Transverse colon (tissue), 4 donors: ENCODE data around the gene ALDH3A2. TPM values are rescaled to one million over a fixed set of nuclear protein-coding genes. Genes with fewer than 3 reads are reported as not detected.

Experiments
- DNase-seq: peaks from one replicate; pipeline ENCODE4 v3.0.0-alpha.2; 2019
- H3K27ac ChIP-seq, 4 donors: fragments of 200-600 bp; sonication (generic); 2 replicates each; pipeline ENCODE4 v1.5.1; 2016 to 2018; ENCODE audit warnings: inconsistent platforms in 4 of 4
- H3K27me3 ChIP-seq: fragments of 200-600 bp; sonication (generic); 2 replicates; pipeline ENCODE4 v1.5.1; 2017; ENCODE audit warnings: inconsistent platforms
- H3K36me3 ChIP-seq, 4 donors: fragments of 200-600 bp; sonication (generic); 2 replicates each; pipeline ENCODE4 v1.5.1; 2017 to 2019; ENCODE audit warnings: inconsistent platforms in 4 of 4
- H3K4me1 ChIP-seq, 4 donors: fragments of 200-600 bp; sonication (generic); 2 replicates each; pipeline ENCODE4 v1.5.1; 2017 to 2020; ENCODE audit warnings: inconsistent platforms in 4 of 4
- H3K4me3 ChIP-seq, 4 donors: fragments of 200-600 bp; sonication (generic); 1 replicate in 1 of 4; 2 replicates in 3 of 4; pipeline versions ENCODE4 v1.5.1 to v1.6.1; 2017 to 2019; ENCODE audit warnings: inconsistent platforms in 4 of 4
- H3K9me3 ChIP-seq, 2 donors: fragments of 200-600 bp; sonication (generic); 2 replicates each; pipeline ENCODE4 v1.5.1; 2017 to 2019; ENCODE audit warnings: inconsistent platforms in 2 of 2
- EP300 ChIP-seq: sonication (generic); formaldehyde crosslinking; IDR thresholded peaks from one replicate; pipeline ENCODE4 v1.6.1; 2017; ENCODE audit warnings: antibody characterized with exemption, low read depth
- POLR2A ChIP-seq: fragments of 450-650 bp; IDR thresholded peaks from one replicate; pipeline ENCODE4 v1.6.1; 2016; ENCODE audit warnings: antibody characterized with exemption, mild to moderate bottlenecking, moderate library complexity
- POLR2AphosphoS5 ChIP-seq, 3 donors: sonication (generic); formaldehyde crosslinking; IDR thresholded peaks; one replicate each; pipeline ENCODE4 v1.6.1; 2016; ENCODE audit warnings: antibody characterized with exemption in 3 of 3
- WGBS, 2 donors: methylation state at CpG; one replicate each; pipeline ENCODE4 v1.1.5; 2018; ENCODE audit warnings: low coverage in 1 of 2; 5-methylcytosine and 5-hydroxymethylcytosine counted together
- in situ Hi-C, 4 donors: fragments of 200-750 bp; cut with MboI; loops; one replicate each; pipeline versions ENCODE4 v1.15.0 to v1.15.1; 2017; ENCODE audit warnings: low sequenced_read_pairs in 3 of 4, low pct_ligation_motif_present in 1 of 4, low pct_unique_long_range_greater_than_20kb in 1 of 4
- intact Hi-C: fragments of 100-400 bp; cut with DNase I; formaldehyde crosslinking; loops from one replicate; pipeline ENCODE4 v1.15.1; 2023; ENCODE audit warnings: low total_unique reads
- total RNA-seq, 4 donors: library from RNA; depleted of rRNA; stranded (reverse); fragments of >200 nt; gene quantifications; one replicate each; pipeline ENCODE4 v1.1.0, GENCODE V29; 2016
- TF ChIP-seq, protein P1 (sequence below), 5 experiments: fragments of 200-600 bp in 3 of 5; fragments of 450-650 bp in 2 of 5; sonication (generic) in 3 of 5; IDR thresholded peaks; 1 replicate in 2 of 5; 2 replicates in 3 of 5; pipeline ENCODE4 v1.5.1; 2016 to 2017; ENCODE audit warnings: antibody characterized with exemption in 5 of 5, inconsistent platforms in 3 of 5, mild to moderate bottlenecking in 2 of 5, moderate library complexity in 1 of 5

ALDH3A2 gene
- total RNA-seq, 4 donors from 2014 or later: 44.5 to 199 (median 119) TPM

DNA sequence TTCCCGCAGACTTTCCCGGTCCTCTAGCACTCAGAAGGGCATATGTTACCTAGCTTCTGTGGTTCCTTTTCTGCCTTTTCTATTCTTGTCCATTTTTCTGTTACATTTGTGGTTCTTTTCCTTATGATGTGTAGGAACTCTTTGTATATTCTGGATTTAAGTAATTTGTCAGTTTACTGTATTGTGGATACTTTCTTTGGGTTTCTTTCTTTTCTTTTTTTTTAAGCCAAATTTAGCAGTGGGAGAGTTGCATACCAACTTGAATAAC is 657 bp downstream of the ALDH3A2 start:
- Histone ChIP-seq H3K4me1 (peaks cover 14 to 62% (median 48%) of the 10 kb centered on the region in 4 donors), H3K4me3 (peak overlapping the region; percentile 49 to 88 (median 79)), H3K27ac (peak overlapping the region; percentile 90 to 98 (median 96)), H3K27me3 (no peaks in the 10 kb centered on the region), H3K36me3 (peaks cover 0 to 9% (median 3%) of the 10 kb centered on the region in 4 donors), H3K9me3 (no peaks in the 10 kb centered on the region)
- DNase-seq: no peak
- no peak for TF ChIP-seq EP300
- TF ChIP-seq POLR2AphosphoS5 (IDR thresholded peaks at IDR 0.05): no peak
- no peak for TF ChIP-seq POLR2A
- TF ChIP-seq, protein P1, sequence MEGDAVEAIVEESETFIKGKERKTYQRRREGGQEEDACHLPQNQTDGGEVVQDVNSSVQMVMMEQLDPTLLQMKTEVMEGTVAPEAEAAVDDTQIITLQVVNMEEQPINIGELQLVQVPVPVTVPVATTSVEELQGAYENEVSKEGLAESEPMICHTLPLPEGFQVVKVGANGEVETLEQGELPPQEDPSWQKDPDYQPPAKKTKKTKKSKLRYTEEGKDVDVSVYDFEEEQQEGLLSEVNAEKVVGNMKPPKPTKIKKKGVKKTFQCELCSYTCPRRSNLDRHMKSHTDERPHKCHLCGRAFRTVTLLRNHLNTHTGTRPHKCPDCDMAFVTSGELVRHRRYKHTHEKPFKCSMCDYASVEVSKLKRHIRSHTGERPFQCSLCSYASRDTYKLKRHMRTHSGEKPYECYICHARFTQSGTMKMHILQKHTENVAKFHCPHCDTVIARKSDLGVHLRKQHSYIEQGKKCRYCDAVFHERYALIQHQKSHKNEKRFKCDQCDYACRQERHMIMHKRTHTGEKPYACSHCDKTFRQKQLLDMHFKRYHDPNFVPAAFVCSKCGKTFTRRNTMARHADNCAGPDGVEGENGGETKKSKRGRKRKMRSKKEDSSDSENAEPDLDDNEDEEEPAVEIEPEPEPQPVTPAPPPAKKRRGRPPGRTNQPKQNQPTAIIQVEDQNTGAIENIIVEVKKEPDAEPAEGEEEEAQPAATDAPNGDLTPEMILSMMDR (IDR thresholded peaks at IDR 0.05): no peak
- intact Hi-C loops: loop anchor here (5.0 to 10.0 kb wide), 3 partner anchors 78 to 134 kb away; partner anchors contain the start of gene ALDH3A1
- 0% methylated on average over 2 of the region's 2 CpGs for WGBS, 2 donors
- in situ Hi-C loops: loop anchor here in 2 of 4 donors (10.0 to 25.0 kb wide), 3 partner anchors 134 to 287 kb away; partner anchors contain the start of gene B9D1 (in 1 of the 2)

DNA sequence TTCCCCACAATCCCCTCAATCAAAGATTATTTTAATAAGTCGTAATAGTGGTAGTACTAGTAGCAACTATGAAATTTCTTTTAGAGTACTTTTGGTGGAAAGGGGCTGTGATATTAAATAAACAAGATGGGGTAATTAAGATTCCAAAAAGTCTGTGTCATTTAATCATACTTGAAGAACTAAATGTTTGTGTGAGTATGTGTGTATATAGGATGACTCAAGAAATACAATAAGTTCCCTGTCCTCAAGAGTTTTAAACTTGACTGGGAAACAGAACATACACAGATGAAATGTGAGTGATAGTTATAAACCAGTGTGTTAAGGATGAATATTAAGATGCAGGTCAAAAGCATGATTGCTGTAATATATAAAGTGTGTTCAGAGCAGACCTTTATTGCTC is 2.3 kb downstream of the ALDH3A2 start:
- H3K4me1 ChIP-seq: peaks cover 8 to 55% (median 48%) of the 10 kb centered on the region in 4 donors
- in situ Hi-C loops: loop anchor here in 2 of 4 donors (25.0 kb wide), 1 partner anchor 111 kb away; no protein-coding TSS in a partner anchor

DNA sequence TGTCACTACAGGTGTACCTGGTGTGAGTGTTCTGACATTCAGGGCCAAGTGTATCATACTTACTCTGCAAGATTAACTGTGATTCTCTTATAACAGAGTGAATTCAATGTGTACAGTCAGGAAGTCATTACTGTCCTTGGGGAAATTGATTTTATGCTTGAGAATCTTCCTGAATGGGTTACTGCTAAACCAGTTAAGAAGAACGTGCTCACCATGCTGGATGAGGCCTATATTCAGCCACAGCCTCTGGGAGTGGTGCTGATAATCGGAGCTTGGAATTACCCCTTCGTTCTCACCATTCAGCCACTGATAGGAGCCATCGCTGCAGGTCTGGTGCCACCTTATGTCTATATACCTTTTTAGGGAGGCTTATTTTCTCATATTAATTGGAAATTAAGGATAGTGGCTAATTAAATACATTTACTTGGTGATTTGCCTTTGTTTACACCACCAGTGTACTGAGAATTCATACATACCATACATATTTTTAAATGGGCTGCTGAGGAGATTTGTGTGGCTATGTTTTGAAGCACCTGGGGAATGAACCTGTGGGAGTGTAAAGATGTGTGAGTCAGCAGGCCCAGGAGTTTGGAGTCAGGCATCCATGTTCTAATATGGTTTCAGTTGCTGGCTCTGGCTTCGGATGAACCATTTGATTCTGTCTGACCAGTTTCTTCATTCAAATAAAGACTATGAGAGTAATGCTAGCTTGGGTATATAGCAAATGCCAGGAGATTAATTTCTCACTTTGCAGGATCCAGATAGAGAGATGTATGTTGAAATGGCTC is 3.1 kb downstream of the ALDH3A2 start:
- TF ChIP-seq, protein P1 (IDR thresholded peaks at IDR 0.05): no peak
- TF ChIP-seq EP300 (no peak), POLR2AphosphoS5 (IDR thresholded peaks at IDR 0.05) (no peak), POLR2A (no peak)
- intact Hi-C loops (no loop called here), in situ Hi-C loops (loop anchor here in 2 of 4 donors (25.0 kb wide), 1 partner anchor 111 kb away; no protein-coding TSS in a partner anchor)
- Histone ChIP-seq H3K27ac (peak overlapping the region; percentile 8 to 97 (median 42)), H3K9me3 (no peaks in the 10 kb centered on the region), H3K4me1 (peaks cover 7 to 54% (median 47%) of the 10 kb centered on the region in 4 donors), H3K4me3 (no peak overlapping the region), H3K36me3 (peaks cover 0 to 12% (median 3%) of the 10 kb centered on the region in 4 donors), H3K27me3 (no peaks in the 10 kb centered on the region)
- no peak for DNase-seq
- 62 to 71% methylated on average over 1 to 5 of the region's 5 CpGs for WGBS, 2 donors

More for the DNA sequence above, 2.3 kb downstream of the ALDH3A2 start:
- peak overlapping the region; percentile 8 to 97 (median 42) for H3K27ac ChIP-seq
- peak overlapping the region in 1 of 4 donors; percentile 81 for H3K4me3 ChIP-seq
- no peaks in the 10 kb centered on the region for H3K9me3 ChIP-seq
- 30 to 79% methylated on average over 1 of the region's 1 CpG for WGBS, 2 donors
- no peaks in the 10 kb centered on the region for H3K27me3 ChIP-seq
- no peak for TF ChIP-seq EP300
- no peak for TF ChIP-seq POLR2AphosphoS5 (IDR thresholded peaks at IDR 0.05)
- no peak for TF ChIP-seq POLR2A
- TF ChIP-seq, protein P1 (IDR thresholded peaks at IDR 0.05): no peak
- H3K36me3 ChIP-seq: peaks cover 0 to 12% (median 3%) of the 10 kb centered on the region in 4 donors
- intact Hi-C loops: no loop called here
- DNase-seq: no peak

DNA sequence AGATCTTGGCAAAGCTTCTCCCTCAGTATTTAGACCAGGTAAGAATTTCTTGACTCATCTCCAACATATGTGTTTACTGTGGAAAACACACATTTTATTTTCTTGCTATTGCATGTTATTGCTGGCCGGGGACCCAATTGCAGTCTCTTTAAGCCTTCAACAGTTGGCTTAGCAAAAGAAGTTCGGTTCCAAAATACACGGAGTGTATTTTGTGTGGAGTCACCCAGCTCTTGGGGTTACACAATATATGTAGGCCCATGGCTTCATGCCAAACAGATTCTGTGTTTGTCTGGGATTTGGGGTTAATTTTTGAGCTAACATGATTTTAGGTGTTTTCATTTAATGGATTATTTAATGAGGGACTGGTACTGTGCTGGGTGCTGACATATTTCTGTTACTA is 4.0 kb downstream of the ALDH3A2 start:
- WGBS, 2 donors: 30 to 62% methylated on average over 3 of the region's 3 CpGs
- DNase-seq: no peak
- in situ Hi-C loops (loop anchor here in 2 of 4 donors (25.0 kb wide), 1 partner anchor 110 kb away; no protein-coding TSS in a partner anchor), intact Hi-C loops (no loop called here)
- Histone ChIP-seq H3K9me3 (no peaks in the 10 kb centered on the region), H3K4me1 (peaks cover 7 to 48% (median 38%) of the 10 kb centered on the region in 4 donors), H3K27me3 (no peaks in the 10 kb centered on the region), H3K27ac (no peak overlapping the region), H3K36me3 (peaks cover 0 to 12% (median 6%) of the 10 kb centered on the region in 4 donors), H3K4me3 (no peak overlapping the region)
- TF ChIP-seq POLR2A (no peak), POLR2AphosphoS5 (IDR thresholded peaks at IDR 0.05) (no peak), EP300 (no peak)
- TF ChIP-seq, protein P1 (IDR thresholded peaks at IDR 0.05): no peak
